Thoracic aorta (tissue), 2 donors: Measurements from ENCODE around the gene TMEM43. TPM values are rescaled to one million over a fixed set of nuclear protein-coding genes. Genes with fewer than 3 reads are reported as not detected.

Experiments
- ATAC-seq: fragments of 150-250 bp; one replicate; pipeline ENCODE4 v1.8.0; 2017; ENCODE audit warnings: low read depth; ENCODE audit not compliant: insufficient number of reproducible peaks, low FRiP score
- DNase-seq: peaks from one replicate; pipeline ENCODE4 v3.0.0-alpha.2; 2020; ENCODE audit warnings: low spot score
- H3K27ac ChIP-seq, 2 donors: fragments of 200-600 bp; sonication (generic); 1 replicate in 1 of 2; 2 replicates in 1 of 2; pipeline ENCODE4 v1.5.1; 2016; ENCODE audit warnings: mild to moderate bottlenecking in 2 of 2, moderate library complexity in 2 of 2
- H3K27me3 ChIP-seq: fragments of 200-600 bp; sonication (generic); replicated peaks from 2 replicates; pipeline ENCODE4 v1.6.0; 2016; ENCODE audit warnings: mild to moderate bottlenecking; ENCODE audit not compliant: insufficient read depth
- H3K36me3 ChIP-seq: fragments of 200-600 bp; sonication (generic); one replicate; pipeline ENCODE4 v1.5.1; 2016
- H3K4me1 ChIP-seq, 2 donors: fragments of 200-600 bp; sonication (generic); 1 replicate in 1 of 2; 2 replicates in 1 of 2; pipeline versions ENCODE4 v1.5.1 to v1.6.0; 2016; ENCODE audit warnings: low read depth in 2 of 2, mild to moderate bottlenecking in 1 of 2; ENCODE audit not compliant: control insufficient read depth in 1 of 2
- H3K4me3 ChIP-seq: fragments of 200-600 bp; sonication (generic); 2 replicates; pipeline ENCODE4 v1.5.1; 2016; ENCODE audit warnings: mild to moderate bottlenecking
- H3K9me3 ChIP-seq: fragments of 200-600 bp; sonication (generic); 2 replicates; pipeline ENCODE4 v1.5.1; 2016
- total RNA-seq, 2 donors: library from RNA; depleted of rRNA; stranded (reverse); fragments of >200 nt; gene quantifications; one replicate each; pipeline versions ENCODE4 v1.1.0 to v1.2.3, GENCODE V29; 2016
- TF ChIP-seq, protein P1 (sequence below): fragments of 200-600 bp; sonication (generic); IDR thresholded peaks from one replicate; pipeline ENCODE4 v1.5.1; 2019; ENCODE audit warnings: antibody characterized with exemption

TMEM43 gene
- total RNA-seq, 2 donors from 2014 or later = 161 to 195 TPM

DNA sequence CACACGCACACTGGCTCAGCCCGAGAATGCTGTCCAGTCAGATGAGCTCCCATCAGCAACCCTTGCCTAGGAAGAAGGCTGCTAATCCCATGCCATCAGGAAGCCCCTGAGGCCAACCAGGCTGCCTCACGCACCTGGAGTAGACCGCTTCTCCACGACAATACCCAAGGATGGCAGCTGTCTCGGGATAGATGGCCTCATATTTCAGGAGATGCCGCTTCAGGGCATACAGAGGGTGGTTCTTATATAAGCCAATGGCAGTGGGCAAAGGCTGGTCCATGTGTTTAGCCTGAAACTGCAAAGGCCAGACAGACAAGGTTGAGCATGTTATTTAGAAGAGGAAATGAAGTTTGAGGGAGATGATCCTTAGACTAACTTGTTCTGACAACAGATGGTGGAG, 31.3 kb downstream of the TMEM43 start:
- no peaks in the 10 kb centered on the region for H3K4me1 ChIP-seq
- ATAC-seq (no peak), DNase-seq (no peak)
- H3K36me3 ChIP-seq = peaks cover 74% of the 10 kb centered on the region
- no peaks in the 10 kb centered on the region for H3K27me3 ChIP-seq
- TF ChIP-seq, protein P1, sequence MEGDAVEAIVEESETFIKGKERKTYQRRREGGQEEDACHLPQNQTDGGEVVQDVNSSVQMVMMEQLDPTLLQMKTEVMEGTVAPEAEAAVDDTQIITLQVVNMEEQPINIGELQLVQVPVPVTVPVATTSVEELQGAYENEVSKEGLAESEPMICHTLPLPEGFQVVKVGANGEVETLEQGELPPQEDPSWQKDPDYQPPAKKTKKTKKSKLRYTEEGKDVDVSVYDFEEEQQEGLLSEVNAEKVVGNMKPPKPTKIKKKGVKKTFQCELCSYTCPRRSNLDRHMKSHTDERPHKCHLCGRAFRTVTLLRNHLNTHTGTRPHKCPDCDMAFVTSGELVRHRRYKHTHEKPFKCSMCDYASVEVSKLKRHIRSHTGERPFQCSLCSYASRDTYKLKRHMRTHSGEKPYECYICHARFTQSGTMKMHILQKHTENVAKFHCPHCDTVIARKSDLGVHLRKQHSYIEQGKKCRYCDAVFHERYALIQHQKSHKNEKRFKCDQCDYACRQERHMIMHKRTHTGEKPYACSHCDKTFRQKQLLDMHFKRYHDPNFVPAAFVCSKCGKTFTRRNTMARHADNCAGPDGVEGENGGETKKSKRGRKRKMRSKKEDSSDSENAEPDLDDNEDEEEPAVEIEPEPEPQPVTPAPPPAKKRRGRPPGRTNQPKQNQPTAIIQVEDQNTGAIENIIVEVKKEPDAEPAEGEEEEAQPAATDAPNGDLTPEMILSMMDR = no peak
- no peak overlapping the region for H3K4me3 ChIP-seq
- H3K9me3 ChIP-seq = peaks cover 2% of the 10 kb centered on the region
- no peak overlapping the region for H3K27ac ChIP-seq

DNA sequence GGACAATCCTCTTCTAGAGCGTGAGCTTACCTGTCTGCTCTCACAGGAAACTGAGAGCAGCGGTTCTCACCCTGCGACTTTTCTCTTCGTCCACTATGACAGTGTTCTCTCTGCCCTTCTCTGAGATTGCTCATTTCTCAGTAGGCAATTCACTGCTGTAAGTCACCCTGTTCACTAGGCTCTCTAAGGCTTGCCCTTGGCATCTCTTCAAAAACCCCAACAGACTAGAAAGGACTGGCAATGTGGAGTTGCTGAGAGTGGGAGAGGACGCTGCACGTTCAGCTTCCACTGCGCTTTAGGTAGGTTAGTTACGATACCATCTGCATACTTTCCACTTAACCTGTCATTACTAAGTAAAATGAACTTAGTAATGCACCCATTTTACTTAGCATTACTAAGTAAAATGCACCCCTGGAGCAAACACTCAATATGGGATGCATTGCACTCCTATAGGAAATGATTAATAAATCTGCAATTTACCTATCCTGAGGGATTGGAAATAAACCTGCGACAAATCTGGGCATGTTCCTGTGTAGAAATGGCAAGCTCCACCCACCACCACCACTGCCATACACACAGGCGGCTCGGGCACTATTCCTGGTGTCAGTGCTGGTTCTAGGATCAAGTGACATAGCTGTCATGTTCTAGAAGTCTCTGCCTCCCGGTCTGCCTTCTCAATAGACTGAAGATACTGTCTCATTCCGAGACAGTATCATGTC, 32.1 kb downstream of the TMEM43 start:
- H3K4me3 ChIP-seq = no peak overlapping the region
- TF ChIP-seq, protein P1 = no peak
- ATAC-seq (no peak), DNase-seq (no peak)
- peaks cover 8% of the 10 kb centered on the region for H3K9me3 ChIP-seq
- H3K36me3 ChIP-seq = peaks cover 74% of the 10 kb centered on the region
- H3K27ac ChIP-seq = no peak overlapping the region
- no peaks in the 10 kb centered on the region for H3K27me3 ChIP-seq
- H3K4me1 ChIP-seq = no peaks in the 10 kb centered on the region

DNA sequence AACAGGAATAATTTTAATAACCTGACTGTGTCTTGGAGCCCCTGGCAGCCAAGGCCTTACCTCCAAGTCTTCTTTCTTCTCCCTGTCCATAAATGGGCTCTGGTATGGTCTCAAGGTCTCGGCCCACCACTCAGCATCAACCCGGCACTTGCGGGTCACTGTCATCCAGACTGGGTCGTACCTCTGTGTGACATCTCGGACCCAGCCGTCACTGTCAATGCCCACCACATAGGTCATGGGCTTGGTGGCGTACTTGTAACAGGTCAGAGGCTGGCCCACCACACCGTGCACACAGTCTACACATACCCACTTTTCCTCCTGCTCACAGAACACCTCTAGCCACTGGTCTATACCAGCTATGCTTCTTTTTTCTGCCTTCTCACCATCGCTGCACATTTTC, 33.1 kb downstream of the TMEM43 start:
- Histone ChIP-seq H3K27ac (no peak overlapping the region), H3K27me3 (no peaks in the 10 kb centered on the region), H3K4me3 (no peak overlapping the region), H3K9me3 (peaks cover 12% of the 10 kb centered on the region), H3K4me1 (no peaks in the 10 kb centered on the region), H3K36me3 (peaks cover 77% of the 10 kb centered on the region)
- TF ChIP-seq, protein P1 = no peak
- DNase-seq (no peak), ATAC-seq (no peak)

DNA sequence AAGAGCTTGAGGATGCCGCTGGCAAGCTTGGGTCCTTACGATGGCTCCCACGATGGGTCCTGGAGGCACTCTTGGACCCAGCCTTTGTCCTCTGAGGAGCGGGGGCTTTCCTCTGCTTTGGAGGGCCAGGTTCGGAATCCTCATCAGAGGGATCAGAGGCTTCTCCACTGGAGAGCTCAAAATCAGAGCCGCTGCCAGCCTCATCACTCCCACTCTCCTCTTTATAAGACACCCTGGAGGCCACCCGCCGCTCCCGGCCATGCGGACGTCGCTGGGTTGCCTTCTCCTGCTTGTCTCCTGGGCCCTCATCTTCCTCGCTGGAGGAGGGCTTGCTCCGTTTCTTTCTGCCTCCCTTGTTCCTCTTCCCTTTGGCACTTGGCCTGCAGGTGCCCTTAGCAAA, 33.5 kb downstream of the TMEM43 start:
- H3K27me3 ChIP-seq = no peaks in the 10 kb centered on the region
- H3K4me1 ChIP-seq = no peaks in the 10 kb centered on the region
- peaks cover 12% of the 10 kb centered on the region for H3K9me3 ChIP-seq
- H3K36me3 ChIP-seq = peaks cover 78% of the 10 kb centered on the region
- H3K27ac ChIP-seq = no peak overlapping the region
- no peak for ATAC-seq
- TF ChIP-seq, protein P1 = no peak
- no peak for DNase-seq
- H3K4me3 ChIP-seq = no peak overlapping the region

DNA sequence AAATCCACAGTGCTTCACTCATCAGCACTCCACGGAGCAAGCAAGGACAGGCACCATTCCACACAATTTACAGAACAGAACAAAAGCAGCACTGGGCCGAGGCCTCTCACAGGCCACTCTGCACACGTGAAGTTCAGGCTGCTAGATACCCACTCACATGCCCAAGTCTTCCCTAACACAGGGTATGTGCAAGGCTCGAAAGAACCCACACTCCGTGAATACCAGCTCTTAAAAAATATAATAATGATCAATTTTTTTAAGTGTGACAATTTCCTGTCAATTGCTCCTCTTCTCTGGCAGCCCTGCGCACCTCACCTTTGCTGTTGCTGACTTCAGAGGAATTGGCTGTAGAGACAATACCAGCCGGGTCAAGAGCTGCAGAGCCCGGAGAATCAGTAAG, 34.6 kb downstream of the TMEM43 start:
- TF ChIP-seq, protein P1 = no peak
- Histone ChIP-seq H3K4me1 (no peaks in the 10 kb centered on the region), H3K27me3 (no peaks in the 10 kb centered on the region), H3K9me3 (peaks cover 12% of the 10 kb centered on the region), H3K4me3 (no peak overlapping the region), H3K36me3 (peaks cover 76% of the 10 kb centered on the region), H3K27ac (no peak overlapping the region)
- ATAC-seq (no peak), DNase-seq (no peak)
